ENCODE measurements around the gene WDFY4. TPM values are rescaled to one million over a fixed set of nuclear protein-coding genes. Genes with fewer than 3 reads are reported as not detected.

WDFY4 gene
- total and polyA plus RNA-seq, 9 of the 15 experiments (the other 6 are each of a cell fraction or from before 2014, with no cell fraction given) = 0.01 to 0.02 (median 0.01) TPM; not detected in 6

DNA sequence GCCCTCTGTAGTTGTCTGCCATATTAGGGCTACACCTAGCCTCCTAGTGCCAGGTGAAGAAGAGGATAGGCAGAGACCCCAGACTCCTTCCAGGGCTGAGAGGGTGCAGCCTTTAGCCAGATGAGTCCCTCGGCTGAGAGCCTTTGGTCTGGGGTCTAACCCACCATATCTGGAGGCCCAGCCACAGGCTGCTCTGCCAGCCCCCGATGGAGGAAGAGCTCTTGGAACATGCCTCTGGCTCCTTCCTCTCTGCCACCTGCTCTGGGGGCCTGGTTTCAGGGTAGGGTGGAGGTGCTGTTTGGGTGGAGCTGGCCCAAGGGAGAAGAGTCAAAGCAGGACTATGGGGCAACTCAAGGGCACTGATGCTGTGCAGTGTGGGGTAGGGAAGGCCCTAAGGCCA, 253.6 kb downstream of the WDFY4 start:
- Histone ChIP-seq H3K4me1 (replicated peaks in 1 of 2; ENCODE audit: control insufficient read depth in 2 of 2, insufficient read depth in 2 of 2, low read length in 2 of 2) (no peaks in the 10 kb centered on the region), H3K9me1 (ENCODE audit: control insufficient read depth, insufficient read depth, low read length) (no peaks in the 10 kb centered on the region), H3K36me3 (ENCODE audit: control insufficient read depth, insufficient read depth, low read length) (no peaks in the 10 kb centered on the region), H3K9ac (ENCODE audit: insufficient read depth in 1 of 2, low read depth in 2 of 2, low read length in 2 of 2) (0 out of 4 replicates have a peak overlapping the region, but pooled peaks of 1 of the 2 experiments have one; percentile 27), H3K27me3 (ENCODE audit: control insufficient read depth in 2 of 2, insufficient read depth in 2 of 2, low read length in 2 of 2) (peaks cover 30 to 78% of the 10 kb centered on the region in 2 experiments), H3K79me2 (ENCODE audit: control insufficient read depth, insufficient read depth, low read length) (no peaks in the 10 kb centered on the region), H3K4me3 (no peak overlapping the region), H3K9me3 (replicated peaks; ENCODE audit: control insufficient read depth, insufficient read depth, low read depth, low read length) (no peaks in the 10 kb centered on the region), H3K27ac (ENCODE audit: extremely low read depth, low read depth, low read length) (no peak overlapping the region), H2AFZ (ENCODE audit: low read depth, low read length) (no peak overlapping the region), H4K20me1 (replicated peaks; ENCODE audit: control insufficient read depth, insufficient read depth, low read length) (no peaks in the 10 kb centered on the region), H3K4me2 (ENCODE audit: insufficient read depth, low read length) (no peak overlapping the region)
- BruUV-seq (replicated peaks) = no TSS peak
- TF ChIP-seq ZNF696 (CRISPR knock-in tag; conservative IDR thresholded peaks at IDR 0.05) (no peak), RB1 (IDR thresholded peaks at IDR 0.05; ENCODE audit: low read depth) (no peak), NCOA4 (IDR thresholded peaks at IDR 0.05; ENCODE audit: partially characterized antibody) (no peak), NBN (IDR thresholded peaks at IDR 0.05; ENCODE audit: low read depth) (no peak), NELFE (IDR thresholded peaks at IDR 0.05; ENCODE audit: insufficient read depth, insufficient read length) (no peak), RBM14 (IDR thresholded peaks at IDR 0.05; ENCODE audit: borderline replicate concordance, insufficient read depth, low read depth, low read length) (no peak), BRD4 (IDR thresholded peaks at IDR 0.05) (no peak), NONO (IDR thresholded peaks at IDR 0.05; ENCODE audit: low read depth in 2 of 2, low read length in 1 of 2) (no peak), ZNF707 (CRISPR knock-in tag; conservative IDR thresholded peaks at IDR 0.05) (no peak), MCM2 (IDR thresholded peaks at IDR 0.05; ENCODE audit: low read depth) (no peak), POLR2H (tag; IDR thresholded peaks at IDR 0.05; ENCODE audit: low read depth) (no peak), ESRRB (CRISPR knock-in tag; IDR thresholded peaks at IDR 0.05; ENCODE audit: borderline replicate concordance) (no peak), JUND (IDR thresholded peaks at IDR 0.05; ENCODE audit: borderline replicate concordance, low read depth, low read length) (no peak), JUND (tag; IDR thresholded peaks at IDR 0.05; ENCODE audit: borderline replicate concordance, low read depth, low read length) (no peak)
- TF ChIP-seq, protein P1, sequence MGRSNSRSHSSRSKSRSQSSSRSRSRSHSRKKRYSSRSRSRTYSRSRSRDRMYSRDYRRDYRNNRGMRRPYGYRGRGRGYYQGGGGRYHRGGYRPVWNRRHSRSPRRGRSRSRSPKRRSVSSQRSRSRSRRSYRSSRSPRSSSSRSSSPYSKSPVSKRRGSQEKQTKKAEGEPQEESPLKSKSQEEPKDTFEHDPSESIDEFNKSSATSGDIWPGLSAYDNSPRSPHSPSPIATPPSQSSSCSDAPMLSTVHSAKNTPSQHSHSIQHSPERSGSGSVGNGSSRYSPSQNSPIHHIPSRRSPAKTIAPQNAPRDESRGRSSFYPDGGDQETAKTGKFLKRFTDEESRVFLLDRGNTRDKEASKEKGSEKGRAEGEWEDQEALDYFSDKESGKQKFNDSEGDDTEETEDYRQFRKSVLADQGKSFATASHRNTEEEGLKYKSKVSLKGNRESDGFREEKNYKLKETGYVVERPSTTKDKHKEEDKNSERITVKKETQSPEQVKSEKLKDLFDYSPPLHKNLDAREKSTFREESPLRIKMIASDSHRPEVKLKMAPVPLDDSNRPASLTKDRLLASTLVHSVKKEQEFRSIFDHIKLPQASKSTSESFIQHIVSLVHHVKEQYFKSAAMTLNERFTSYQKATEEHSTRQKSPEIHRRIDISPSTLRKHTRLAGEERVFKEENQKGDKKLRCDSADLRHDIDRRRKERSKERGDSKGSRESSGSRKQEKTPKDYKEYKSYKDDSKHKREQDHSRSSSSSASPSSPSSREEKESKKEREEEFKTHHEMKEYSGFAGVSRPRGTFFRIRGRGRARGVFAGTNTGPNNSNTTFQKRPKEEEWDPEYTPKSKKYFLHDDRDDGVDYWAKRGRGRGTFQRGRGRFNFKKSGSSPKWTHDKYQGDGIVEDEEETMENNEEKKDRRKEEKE (IDR thresholded peaks at IDR 0.05; ENCODE audit: borderline replicate concordance in 1 of 2, control insufficient read depth in 1 of 2, low read depth in 2 of 2, low read length in 1 of 2) = no peak
- no peak for DNase-seq (ENCODE audit: extremely low read depth in 1 of 4, low spot score in 3 of 4)
- no peak for FAIRE-seq
- intact Hi-C loops (cut with micrococcal nuclease) = no loop called here
- in situ Hi-C loops (cut with MboI) = no loop called here
- CTCF ChIA-PET (ENCODE audit: low intra/inter-chr PET ratio) = no interaction called here
- POLR2A ChIA-PET = interaction anchor here (0.6 to 1.7 kb wide), 2 partner anchors 10 to 11 kb away, joined by 3 to 9 read pairs; no protein-coding TSS in a partner anchor
- no peak for ATAC-seq
- 0% methylated on average over 2 of the region's 2 CpGs for WGBS (ENCODE audit: insufficient coverage, low coverage, missing lambda C conversion rate)
